Left kidney (tissue), 8 donors: ENCODE measurements around the gene CCL27. TPM values are rescaled to one million over a fixed set of nuclear protein-coding genes. Genes with fewer than 3 reads are reported as not detected.
A peak's percentile ranks its signal among the peaks of the same experiment; 100 is the strongest.

Experiments
- DNase-seq: peaks from one replicate; pipeline ENCODE4 v3.0.0-alpha.2; 2013
- long read RNA-seq, 8 donors: transcript quantifications; one replicate each; lab custom pipeline, GENCODE V29; 2026
- polyA plus RNA-seq: library from polyadenylated mRNA; unstranded; fragments of 120-200 nt; gene quantifications from one replicate; pipeline ENCODE4 v1.2.1, GENCODE V29; 2013; ENCODE audit not compliant: insufficient read length

Gene CCL27, protein sequence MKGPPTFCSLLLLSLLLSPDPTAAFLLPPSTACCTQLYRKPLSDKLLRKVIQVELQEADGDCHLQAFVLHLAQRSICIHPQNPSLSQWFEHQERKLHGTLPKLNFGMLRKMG
- 1.1 TPM for polyA plus RNA-seq
- long read RNA-seq, donor 1 = 0 reads
- long read RNA-seq, donor 2, partial matches to known transcripts = 0 of 1 reads
- long read RNA-seq, donor 2, other reads (novel, unspliced or antisense) = 0 of 1 reads
- long read RNA-seq, donor 3 = 0 reads
- long read RNA-seq, donor 4 = 0 reads
- long read RNA-seq, donor 5 = 0 reads
- long read RNA-seq, donor 6 = 0 reads
- long read RNA-seq, donor 7 = 0 reads
- long read RNA-seq, donor 8 = 0 reads

DNA sequence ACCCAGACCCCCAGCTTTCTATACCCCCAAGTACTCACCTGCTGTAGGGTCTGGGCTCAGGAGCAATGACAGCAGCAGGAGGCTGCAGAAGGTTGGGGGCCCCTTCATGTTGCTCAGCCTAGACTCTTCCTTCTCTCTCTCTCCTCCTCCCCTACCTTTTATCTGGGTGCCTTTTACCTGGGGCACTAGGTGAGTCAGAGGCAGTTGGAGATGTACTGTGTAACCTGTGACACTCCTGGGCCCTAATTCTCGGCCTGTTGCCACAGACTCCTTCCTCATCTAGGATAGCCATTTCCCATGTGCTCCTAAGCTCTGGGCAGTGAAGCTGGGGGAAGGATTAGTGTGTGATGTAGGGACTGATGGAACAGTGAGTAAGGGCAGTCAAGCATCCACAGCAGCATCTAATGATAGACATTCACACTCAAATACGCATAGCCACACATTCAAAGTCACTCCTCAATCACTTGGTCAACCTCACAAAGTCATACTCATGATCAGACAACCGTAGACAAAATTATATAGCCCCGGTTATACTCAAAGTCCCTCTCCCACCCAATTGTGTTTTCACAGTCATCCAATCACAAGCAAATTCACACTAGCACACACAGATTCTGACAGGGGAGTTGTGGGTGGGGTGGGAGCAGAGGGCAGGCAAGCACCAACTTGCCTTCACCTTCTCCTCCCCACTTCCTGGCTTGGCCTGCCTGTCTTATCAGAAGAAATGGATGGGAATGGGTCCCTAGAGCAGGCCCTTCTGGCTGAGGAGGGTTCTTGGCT lies at the start of gene CCL27:
Gene CCL27 (minus strand): TSS at position 132 of the 777 bp plus-strand sequence. CDS start 24 bp downstream, at position 108.
- DNase-seq = no peak

DNA sequence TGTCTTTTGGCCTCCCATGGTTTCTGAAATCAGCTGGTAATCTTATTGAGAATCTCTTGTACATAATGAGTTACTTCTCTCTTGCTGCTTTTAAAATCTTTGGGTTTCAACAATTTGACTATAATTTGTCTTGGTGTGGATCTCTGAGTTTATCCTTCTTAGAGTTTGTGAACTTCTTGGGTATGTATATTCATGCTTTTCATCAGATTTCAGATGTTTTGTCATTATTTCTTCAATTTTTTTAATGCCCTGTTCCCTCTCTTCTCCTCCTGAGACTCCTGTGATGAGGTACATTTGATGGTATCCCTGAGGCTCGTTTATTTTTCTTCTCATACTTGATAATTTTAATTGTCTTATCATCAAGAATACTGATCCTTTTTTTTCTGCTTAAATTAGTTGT lies 49.7 kb upstream of the CCL27 start:
- no peak for DNase-seq

DNA sequence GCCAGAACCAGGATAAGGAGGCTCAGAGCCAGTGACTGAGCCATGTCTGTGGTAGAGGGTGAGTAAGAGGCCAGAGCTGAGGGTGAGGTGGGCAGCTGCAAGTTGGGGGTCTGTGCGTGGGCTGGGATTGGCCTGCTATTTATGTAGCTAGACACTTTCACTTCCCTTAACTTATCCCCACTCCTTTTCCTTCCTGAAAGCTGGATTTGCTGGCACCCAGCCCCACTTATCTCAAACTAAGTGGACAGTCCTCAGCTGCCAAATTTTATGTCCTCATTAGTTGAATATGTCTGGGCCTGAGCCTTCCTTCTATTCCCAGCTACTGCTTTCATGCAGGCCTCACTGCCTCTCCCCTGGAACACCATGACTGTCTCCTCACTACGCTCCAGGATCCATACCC lies 47.6 kb upstream of the CCL27 start, which contains the start of gene CCL21:
Gene CCL21 (minus strand): TSS at position 114 of the 400 bp plus-strand sequence. CDS start 70 bp downstream, at position 44.
- DNase-seq = no peak

DNA sequence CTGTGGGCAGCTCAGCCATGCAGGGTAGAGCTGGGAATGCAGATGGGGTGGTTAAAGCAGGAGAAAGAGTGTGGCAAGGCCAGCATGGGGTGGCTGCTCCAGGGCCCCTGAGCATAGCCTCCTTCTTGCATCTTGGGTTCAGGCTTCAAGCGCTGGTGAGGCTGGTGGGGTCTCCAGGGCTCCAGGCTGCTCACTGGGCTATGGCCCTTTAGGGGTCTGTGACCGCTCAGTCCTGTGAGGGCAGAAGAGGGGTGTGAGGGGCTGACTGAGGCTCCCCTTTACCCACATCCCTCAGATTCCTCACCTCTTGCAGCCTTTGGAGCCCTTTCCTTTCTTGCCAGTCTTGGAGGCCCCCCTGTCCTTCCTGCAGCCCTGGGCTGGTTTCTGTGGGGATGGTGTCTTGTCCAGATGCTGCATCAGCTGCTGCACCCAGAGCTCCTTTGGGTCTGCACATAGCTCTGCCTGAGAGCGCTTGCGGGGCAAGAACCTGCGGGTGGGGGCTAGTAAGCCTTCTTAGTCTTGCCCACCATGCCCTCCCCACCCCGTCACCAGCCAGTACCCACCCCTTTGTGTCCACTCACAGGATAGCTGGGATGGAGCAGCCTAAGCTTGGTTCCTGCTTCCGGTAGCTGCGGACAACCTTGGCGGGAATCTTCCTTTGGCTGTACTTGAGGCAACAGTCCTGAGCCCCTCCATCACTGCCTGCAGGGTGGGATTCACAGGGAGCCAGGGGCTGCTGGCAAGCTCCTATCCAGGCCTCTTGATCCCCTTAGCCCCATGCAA lies 46.9 kb upstream of the CCL27 start:
- no peak for DNase-seq

DNA sequence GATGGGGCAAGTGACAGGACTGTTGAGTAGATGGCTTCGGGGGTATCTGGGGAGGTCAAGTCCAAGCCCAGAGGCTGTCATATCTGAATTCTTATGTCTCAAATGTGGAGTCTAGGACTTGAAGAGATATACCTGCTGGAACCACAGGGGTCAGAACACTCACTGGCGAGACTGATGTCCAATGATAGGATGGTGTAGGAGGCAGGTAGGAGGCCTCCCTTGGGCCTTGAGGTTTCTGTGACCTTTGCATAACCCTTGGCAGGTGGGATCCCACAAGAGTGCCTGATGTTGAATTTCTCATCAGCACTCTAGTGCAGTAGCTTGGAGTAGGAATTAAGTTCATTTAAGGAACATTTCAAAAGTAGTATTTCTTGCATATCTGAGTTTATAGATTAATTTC lies 44.7 kb upstream of the CCL27 start:
- DNase-seq = no peak

DNA sequence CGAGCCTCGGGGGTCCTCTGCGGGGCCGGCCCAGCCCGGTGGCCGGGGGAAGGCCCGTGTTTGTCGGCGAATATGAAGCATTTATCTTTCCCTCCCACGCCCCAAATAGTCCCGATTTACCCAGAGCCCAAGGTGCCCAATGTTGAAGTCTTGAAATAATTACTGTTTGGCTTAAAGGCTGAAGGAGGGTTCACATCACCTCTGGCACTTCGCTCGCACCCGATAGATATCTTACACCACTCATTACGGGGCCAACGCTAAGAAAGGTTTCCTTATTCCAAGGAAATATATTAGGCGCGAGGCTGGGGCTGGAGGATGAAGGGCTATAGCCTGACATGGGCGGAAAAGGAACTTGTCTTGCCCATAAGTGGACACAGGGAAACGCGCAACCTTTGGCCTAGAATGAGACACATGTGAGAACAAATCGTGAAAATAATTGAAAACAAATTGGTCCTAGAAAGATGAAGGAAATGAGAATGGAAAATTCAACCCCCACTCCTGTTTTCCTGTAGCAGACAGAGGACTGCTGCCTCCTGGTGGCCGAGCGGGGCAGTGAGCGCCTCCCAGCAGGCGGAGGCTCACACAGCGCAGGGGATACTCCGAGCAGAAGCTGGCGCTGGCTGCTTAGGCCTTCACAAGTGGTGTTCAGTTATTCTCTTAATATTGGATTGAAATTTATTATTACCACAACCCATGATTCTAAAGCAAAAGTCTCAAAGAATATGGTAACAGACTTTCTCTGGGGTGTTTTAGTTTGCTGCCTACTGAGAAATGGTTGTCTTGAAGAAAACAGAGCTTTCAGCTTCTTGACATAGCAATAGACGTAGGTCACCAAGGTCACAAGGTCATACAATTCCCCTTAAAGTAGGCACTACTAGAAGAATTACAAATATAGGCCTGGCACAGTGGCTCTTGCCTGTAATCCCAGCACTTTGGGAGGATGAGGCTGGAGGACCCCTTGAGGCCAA lies 39.6 kb upstream of the CCL27 start:
- peak; percentile 71 for DNase-seq

DNA sequence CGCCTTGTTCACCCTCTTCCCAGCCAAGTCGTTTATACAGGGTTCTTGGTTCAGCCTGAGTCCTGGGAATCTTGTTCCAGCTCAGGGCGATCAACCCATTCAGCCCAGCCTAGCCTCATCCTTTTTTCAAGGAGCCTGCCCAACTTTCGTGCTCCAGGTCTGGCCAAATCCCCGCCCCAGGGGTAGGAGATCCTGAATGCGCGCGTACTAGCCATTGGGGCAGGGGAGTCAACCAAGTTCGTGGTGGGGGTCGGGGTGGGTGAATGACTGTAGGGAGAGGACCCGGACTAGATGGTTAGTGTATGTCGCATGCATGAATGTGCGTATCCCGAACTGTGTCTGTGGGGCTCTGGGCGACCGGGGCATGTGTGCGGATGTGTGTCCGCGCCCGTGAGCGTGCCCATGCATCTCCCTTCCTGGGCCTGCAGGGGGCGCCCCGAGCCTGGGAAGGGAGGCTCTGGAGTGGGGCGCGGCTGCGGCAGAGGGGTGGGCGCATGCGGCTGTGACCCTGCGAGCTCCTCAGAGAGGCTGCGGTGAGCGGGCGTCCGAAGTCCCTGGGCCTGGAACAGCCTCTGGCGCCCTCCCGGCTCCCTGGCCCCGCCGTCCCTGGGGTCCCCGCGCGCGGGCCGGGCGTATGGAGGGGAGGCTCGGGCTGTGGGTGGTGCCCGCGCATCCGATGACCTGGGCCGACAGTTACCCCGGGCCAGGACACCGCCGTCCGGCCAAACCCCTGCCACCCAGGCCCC lies 38.7 kb upstream of the CCL27 start:
- DNase-seq = peak; percentile 71

DNA sequence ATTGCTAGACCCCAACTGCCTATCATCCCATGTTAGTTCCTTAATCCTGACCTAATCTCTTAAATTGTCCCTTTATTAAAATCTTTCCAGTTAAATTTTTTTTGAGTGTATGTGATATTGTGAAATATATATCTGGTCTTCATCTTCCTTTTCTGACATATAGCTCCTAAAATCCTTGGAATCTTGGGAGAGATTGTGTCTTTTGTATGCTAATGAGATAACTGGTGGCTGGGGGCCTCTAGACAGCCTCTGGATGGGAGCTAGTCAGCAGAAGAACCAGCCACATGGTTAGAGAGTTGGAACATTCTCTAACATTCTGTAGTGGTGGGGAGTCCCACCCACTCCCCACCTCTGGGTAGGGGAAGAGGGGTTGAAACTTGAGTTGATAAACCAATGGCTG lies 32.4 kb upstream of the CCL27 start:
- no peak for DNase-seq

DNA sequence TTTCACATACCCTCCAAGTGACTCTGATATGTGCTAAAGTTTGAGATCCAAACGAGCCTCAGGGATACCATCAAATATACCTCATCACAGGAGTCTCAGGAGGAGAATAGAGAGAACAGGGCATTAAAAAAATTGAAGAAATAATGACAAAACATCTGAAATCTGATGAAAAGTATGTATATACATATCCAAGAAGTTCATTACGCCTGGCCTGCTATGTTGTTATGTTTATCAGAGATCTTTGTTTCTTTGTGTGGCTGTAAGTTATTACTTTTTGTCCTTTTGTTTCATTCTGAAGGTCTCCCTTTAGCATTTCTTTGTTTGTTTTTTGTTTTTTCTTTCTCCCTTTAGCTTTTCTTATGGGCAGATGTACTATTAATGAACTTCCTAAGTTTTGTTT lies 31.1 kb upstream of the CCL27 start:
- no peak for DNase-seq

DNA sequence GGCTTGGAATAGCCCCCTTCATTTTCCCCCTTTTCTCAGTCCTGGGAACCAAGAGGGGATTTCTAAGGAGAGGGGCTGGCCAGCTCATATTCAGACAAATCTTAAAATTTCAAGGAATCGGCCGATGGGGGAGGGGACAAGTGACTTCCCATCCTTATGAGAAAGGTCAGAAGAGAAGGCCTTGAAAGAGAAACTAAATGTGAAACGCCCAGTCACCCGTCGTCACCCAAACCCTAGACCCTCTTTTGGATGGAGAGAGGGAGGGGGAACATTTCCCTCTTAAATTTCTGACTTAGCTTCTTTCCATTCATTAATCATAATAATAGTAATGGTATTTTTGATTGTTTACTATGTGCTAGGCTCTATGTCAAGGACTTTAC lies 29.5 kb upstream of the CCL27 start:
- DNase-seq = no peak

DNA sequence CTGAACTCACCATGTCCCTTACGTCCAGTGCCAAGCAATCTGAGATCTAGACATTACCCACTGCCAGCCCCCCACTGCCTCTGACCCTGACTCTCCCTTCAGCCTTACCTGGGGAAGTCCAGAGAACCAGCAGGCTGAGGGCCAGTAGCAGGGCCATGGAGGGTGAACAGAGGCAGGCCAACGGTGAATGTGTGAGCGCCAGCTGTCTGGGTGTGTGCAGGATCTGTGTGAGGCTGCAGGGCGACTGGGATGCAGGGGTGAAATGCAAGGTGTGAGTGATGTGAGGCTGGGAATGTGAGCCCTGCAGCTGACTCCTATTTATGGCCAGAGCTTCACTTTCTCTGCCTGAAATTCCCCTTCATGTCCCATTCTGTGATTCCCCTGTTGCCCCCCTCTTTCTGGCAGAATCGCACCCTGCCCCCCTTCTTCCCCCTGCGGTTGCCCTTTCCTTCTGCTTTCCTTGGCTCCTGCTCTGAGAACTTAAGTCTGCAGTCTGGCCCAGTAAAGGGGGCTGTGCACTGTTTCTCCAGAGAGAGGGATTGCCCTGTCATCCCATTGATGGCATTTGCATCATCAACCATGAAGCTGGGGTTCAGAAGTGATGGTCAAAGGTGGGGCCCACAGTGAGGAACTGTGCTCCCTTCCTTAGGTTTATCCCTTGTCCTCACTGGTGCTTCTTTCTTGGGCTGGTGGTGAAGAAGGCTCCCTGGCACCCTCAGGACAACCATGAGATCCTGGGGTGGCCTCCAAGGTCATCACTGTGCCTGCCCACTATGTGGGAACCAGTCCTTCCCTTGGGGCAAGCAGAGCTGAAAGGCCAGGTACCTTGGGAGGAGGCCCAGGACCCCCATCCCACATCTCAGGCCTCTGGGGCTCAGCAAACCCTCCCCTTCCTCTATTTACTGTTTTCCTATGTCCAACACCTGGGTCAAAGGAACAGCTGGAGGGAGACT lies 28.8 kb upstream of the CCL27 start, which contains the start of gene CCL19:
Gene CCL19 (minus strand): TSS at position 294 of the 953 bp plus-strand sequence. CDS start 137 bp downstream, at position 157.
- no peak for DNase-seq

DNA sequence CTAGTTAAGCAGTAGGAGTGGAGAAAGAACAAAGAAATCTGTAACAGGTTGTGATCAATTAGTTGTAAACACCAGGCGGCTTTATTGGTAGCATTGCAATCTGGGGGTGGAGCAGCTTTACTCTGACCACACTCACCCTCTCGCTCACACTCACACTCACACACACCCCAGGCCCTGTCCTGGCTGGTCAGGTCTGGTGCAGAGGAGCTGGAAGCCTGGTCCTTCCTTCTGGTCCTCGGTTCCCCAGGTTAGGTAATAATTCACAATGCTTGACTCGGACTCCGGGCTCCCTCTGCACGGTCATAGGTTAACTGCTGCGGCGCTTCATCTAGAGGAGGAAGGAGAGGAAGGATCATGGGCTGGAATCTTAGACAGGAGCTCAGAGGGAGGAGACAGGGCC lies 27.1 kb upstream of the CCL27 start:
- DNase-seq = no peak

DNA sequence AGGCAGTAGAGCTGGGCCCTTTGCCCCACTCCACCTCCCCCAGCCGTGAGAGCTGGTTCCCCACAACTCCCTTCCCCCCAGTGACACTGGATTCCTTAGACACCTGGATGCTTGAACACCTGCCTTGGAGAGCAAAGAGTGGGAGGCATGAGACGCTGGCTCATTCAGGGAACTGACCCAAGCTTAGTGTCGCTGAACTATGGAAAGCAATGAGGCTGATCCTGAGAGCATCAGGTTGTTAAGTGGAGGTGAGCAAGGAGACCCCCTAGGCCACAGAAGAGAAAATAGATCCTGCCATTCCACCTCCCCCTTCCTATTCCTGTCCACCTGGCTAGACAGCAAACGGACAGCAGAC lies 26.6 kb upstream of the CCL27 start:
- no peak for DNase-seq

DNA sequence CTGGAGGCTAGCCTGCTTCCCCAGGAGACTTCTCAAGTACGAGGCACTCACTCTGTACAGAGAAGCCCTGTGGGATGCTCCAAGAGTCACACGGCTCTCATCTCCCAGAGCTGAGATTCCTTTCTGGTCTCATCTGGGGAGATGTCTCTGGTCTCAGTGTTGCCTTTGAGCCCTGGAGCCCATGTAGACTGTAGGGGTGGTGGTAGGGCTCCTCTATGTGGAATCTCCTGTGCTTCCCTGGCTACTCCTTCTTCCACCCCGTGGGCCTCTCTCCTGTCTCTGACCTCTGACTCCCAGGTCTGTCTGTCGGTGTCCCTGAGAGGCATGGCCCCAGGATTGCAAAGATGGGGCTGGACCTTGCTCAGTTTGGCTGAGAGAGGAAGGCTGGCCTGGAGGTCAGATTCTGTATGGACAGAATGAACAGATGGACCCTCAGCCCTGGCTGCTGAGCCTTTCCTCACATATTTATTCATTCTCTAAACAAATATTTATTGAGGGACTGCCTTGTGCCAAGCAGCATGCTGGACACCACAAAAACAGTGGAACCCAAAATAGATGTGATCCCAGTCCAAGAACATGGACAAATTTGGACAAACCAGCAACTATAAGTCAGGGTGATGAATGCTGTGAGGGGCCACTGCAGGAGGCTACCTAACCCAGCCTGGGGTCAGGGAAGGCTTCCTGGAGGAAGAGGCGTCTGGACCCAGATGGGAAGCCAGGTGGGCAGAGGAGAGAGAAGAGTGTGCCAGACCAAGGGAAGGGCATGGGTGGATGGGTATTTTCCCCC lies 26.1 kb upstream of the CCL27 start:
- DNase-seq = no peak

DNA sequence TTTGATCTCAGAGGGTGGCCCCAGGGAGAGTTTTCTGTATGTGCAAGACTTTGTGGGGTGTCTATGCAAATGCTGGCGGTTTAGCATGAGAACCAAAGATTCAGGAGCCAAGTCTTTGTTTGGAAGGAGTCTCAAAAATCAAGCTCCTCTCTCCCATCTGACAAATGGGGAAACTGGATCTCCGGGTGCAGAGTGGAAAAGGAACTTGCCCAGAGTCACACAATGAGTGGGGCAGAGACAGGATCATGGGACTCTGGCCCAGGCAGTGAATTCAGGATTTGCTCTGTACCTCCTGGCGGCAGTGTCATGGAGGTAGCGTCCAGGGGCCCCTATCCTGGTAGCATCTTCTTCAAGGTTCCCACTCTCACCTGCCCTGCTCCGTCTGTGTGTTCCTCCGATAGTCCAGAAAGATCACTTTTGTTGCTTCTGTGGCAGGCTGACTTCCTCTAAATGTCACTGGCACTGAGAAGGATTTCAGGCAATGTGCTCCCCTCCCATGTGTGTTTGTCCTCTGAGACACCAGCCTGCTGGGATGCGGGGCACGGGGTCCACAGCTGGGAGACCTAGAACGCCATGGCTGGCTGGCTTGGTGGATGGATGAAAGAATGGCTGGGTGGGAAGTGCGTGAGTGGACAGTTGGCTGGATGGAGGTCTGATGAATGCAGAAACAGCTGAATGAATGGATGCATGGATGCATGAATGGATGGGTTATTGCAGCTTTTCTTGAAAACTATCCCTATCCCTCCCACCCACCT lies 25.0 kb upstream of the CCL27 start:
- DNase-seq = no peak

DNA sequence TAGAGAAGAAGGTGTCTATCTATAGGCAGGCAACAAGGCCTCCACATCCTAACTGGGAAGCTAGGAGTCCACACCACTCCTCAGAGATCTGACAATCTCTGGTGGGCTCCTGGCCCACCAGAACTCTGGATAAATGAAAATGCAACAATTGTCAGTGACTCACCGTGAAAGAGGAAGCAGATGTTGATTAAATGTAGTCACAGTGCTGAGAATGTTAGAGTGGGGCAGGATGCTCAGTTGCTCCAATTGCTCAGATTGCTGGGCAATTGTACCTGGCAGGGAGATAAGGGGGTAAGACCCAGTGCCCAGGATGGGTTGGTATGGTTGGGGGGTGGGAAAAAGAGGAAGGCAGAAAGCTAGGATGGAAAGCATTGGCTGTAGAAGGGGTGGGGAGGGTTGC lies 24.3 kb upstream of the CCL27 start:
- DNase-seq = no peak

DNA sequence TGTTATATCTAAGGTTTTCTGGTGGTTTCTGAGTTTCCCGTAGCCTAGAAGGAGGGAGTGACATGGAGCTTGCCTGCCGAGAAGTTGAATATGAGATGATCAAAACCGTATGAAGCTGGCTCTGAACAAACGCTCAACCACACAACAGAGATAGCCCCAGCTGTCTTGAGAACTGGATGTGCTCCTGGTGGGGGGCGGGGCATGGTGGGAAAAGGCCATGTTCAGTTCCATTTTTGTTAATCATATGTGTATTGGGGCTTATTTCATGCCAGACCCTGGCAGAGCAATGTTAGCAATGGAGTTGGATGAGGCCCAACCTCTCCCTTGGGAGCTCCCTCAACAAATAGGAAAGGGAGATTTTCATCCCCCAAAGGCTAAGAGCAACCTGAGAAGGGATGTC lies 23.8 kb upstream of the CCL27 start:
- no peak for DNase-seq

DNA sequence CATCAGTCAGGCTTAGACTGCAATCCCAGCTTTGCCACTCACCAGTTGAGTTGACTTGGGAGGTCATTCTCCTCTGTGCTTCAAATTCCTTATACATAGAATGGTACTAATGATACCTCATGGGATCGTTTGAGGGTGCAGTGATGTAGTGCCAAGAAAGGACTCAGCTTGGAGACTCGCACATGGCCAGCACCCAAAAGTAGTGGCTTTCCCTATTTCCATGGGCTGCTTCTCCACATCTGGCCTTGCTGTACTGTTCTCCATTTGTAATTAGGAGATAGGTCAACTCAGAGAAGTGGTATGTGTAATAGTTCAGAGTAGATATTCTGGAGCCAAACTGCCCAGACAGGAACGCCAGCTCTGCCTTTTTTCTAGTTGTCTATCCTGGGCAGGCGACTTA lies 23.1 kb upstream of the CCL27 start:
- DNase-seq = no peak
